HepG2 (cell line): ENCODE results near the gene FURIN. TPM values are rescaled to one million over a fixed set of nuclear protein-coding genes. Genes with fewer than 3 reads are reported as not detected.

Source experiments
- ATAC-seq: fragments of 200-7000 bp; cut with Tn5 transposase; 3 replicates; pipeline ENCODE4 v1.9.1; 2020; ENCODE audit warnings: mild to moderate bottlenecking, moderate library complexity
- BruUV-seq: library from RNA; stranded (reverse); fragments of 400-500 nt; replicated peaks from 2 replicates; lab custom pipeline; 2021; lab: Mats Ljungman, UMichigan
- CTCF ChIA-PET: fragments of 300-600 bp; formaldehyde crosslinking; extraction: SDS; loops from one replicate; lab custom pipeline; 2021; ENCODE audit warnings: low total read pairs, inconsistent platforms, low intra/inter-chr PET ratio; lab: Yijun Ruan, JAX
- POLR2A ChIA-PET: fragments of 350-600 bp; sonication (Branson Sonifier 250); formaldehyde crosslinking; loops from one replicate; lab custom pipeline; 2020; ENCODE audit warnings: antibody characterized with exemption, inconsistent platforms; lab: Yijun Ruan, JAX
- DNase-seq: peaks from one replicate; pipeline ENCODE4 v3.0.0-alpha.2; 2015; ENCODE audit warnings: low spot score
- FAIRE-seq: peaks from 3 replicates; lab custom pipeline; 2011; peaks lifted over from hg19 to GRCh38; lab: Jason Lieb, UNC
- H2AFZ ChIP-seq: one replicate; pipeline ENCODE4 v1.6.1; 2011; ENCODE audit warnings: low read length, inconsistent platforms
- H3K27ac ChIP-seq: fragments of 300-600 bp; 3 replicates; pipeline ENCODE4 v1.8.0; 2011; ENCODE audit warnings: mixed run types, mild to moderate bottlenecking, mixed read lengths, low read length, inconsistent platforms; ENCODE audit not compliant: insufficient read depth; ENCODE audit errors: extremely low read length
- H3K27me3 ChIP-seq, 2 experiments: fragments of 200-600 bp in 1 of 2; 2 replicates in 1 of 2; 3 replicates in 1 of 2; pipeline versions ENCODE4 v1.6.0 to v1.8.0; 2011; ENCODE audit warnings: low read length in 2 of 2, mild to moderate bottlenecking in 2 of 2, moderate library complexity in 2 of 2, inconsistent platforms in 1 of 2; ENCODE audit not compliant: insufficient read depth in 2 of 2, control insufficient read depth in 1 of 2
- H3K36me3 ChIP-seq, 2 experiments: fragments of 200-600 bp in 1 of 2; replicated peaks in 1 of 2; 2 replicates in 1 of 2; 3 replicates in 1 of 2; pipeline versions ENCODE4 v1.5.1 to v1.8.0; 2011; ENCODE audit warnings: low read length in 2 of 2, inconsistent platforms in 1 of 2; ENCODE audit not compliant: insufficient read depth in 2 of 2, control insufficient read depth in 1 of 2
- H3K4me1 ChIP-seq: 2 replicates; pipeline ENCODE4 v1.5.1; 2012; ENCODE audit warnings: low read length, inconsistent platforms; ENCODE audit not compliant: insufficient read depth
- H3K4me2 ChIP-seq: 2 replicates; pipeline ENCODE4 v1.6.0; 2011; ENCODE audit warnings: low read depth, low read length, inconsistent platforms
- H3K4me3 ChIP-seq, 3 experiments: fragments of 200-600 bp in 1 of 3; sonication (generic), shearing (Covaris generic) in 1 of 3; replicated peaks in 1 of 3; 2 replicates each; pipeline ENCODE4 v1.5.1; 2011 to 2016; ENCODE audit warnings: low read length in 3 of 3, inconsistent platforms in 2 of 3, low read depth in 2 of 3, mild to moderate bottlenecking in 2 of 3, control low read depth in 1 of 3, mixed read lengths in 1 of 3; ENCODE audit not compliant: insufficient read depth in 1 of 3
- H3K79me2 ChIP-seq: one replicate; pipeline ENCODE4 v1.6.1; 2011; ENCODE audit warnings: low read length, inconsistent platforms; ENCODE audit not compliant: insufficient read depth
- H3K9ac ChIP-seq: 2 replicates; pipeline ENCODE4 v1.6.0; 2011; ENCODE audit warnings: mild to moderate bottlenecking, low read depth, low read length, inconsistent platforms; ENCODE audit not compliant: insufficient read depth
- H3K9me3 ChIP-seq: 2 replicates; pipeline ENCODE4 v1.5.1; 2012; ENCODE audit warnings: mild to moderate bottlenecking, low read length
- H4K20me1 ChIP-seq: 2 replicates; pipeline ENCODE4 v1.6.0; 2011; ENCODE audit warnings: inconsistent platforms, mild to moderate bottlenecking, low read length, moderate library complexity; ENCODE audit not compliant: insufficient read depth
- AGO1 ChIP-seq: fragments of 200-400 bp; formaldehyde crosslinking; IDR thresholded peaks from 2 replicates; pipeline ENCODE4 v1.6.1; 2017; ENCODE audit warnings: mild to moderate bottlenecking, low read depth, low read length, moderate library complexity; ENCODE audit not compliant: poor library complexity, severe bottlenecking
- E2F5 ChIP-seq: sonication (generic); formaldehyde crosslinking; conservative IDR thresholded peaks from 2 replicates; pipeline ENCODE4 v1.4.0; 2020; ENCODE audit warnings: missing genetic modification reagents
- NR1H2 ChIP-seq: sonication (generic); formaldehyde crosslinking; IDR thresholded peaks from 2 replicates; pipeline ENCODE4 v1.8.1; 2022; ENCODE audit warnings: low read depth, missing genetic modification reagents, borderline replicate concordance
- PHF20 ChIP-seq: sonication (generic); formaldehyde crosslinking; IDR thresholded peaks from 2 replicates; pipeline ENCODE4 v1.5.0; 2020; ENCODE audit warnings: mild to moderate bottlenecking, missing genetic modification reagents
- SRF ChIP-seq: IDR thresholded peaks from 2 replicates; pipeline ENCODE4 v1.6.1; 2011; ENCODE audit warnings: mild to moderate bottlenecking, low read depth, low read length, moderate library complexity
- ZBTB44 ChIP-seq: sonication (generic); formaldehyde crosslinking; IDR thresholded peaks from 2 replicates; pipeline ENCODE4 v1.4.0; 2020; ENCODE audit warnings: missing genetic modification reagents
- ZNF451 ChIP-seq: sonication (generic); formaldehyde crosslinking; IDR thresholded peaks from 2 replicates; pipeline ENCODE4 v1.5.0; 2020; ENCODE audit warnings: mild to moderate bottlenecking, missing genetic modification reagents
- WGBS: methylation state at CpG from one replicate; pipeline ENCODE4 v1.1.6; 2017; ENCODE audit warnings: low lambda C conversion rate; 5-methylcytosine and 5-hydroxymethylcytosine counted together
- in situ Hi-C: cut with HindIII; loops from 2 replicates; pipeline ENCODE4 v1.10.0; 2017; ENCODE audit warnings: low pct_unique_long_range_greater_than_20kb; ENCODE audit not compliant: extremely low pct_ligation_motif_present
- intact Hi-C: fragments of 100-400 bp; cut with micrococcal nuclease; formaldehyde crosslinking; loops from one replicate; pipeline ENCODE4 v1.10.0; 2022; ENCODE audit not compliant: unreplicated experiment
- polyA plus RNA-seq, 8 experiments: library from polyadenylated mRNA; depleted of rRNA in 3 of 8; stranded (reverse) in 7 of 8; unstranded in 1 of 8; fragments of >200 nt; fragmentation: Illumina TruSeq in 4 of 8; extraction: Trizol in 4 of 8; gene quantifications; 2 replicates each; pipeline versions ENCODE4 v1.2.1 to v1.2.3, GENCODE V29; 2011 to 2016; ENCODE audit warnings: low read depth in 4 of 8, missing spikeins in 1 of 8, mixed read lengths in 1 of 8; ENCODE audit not compliant: insufficient read depth in 1 of 8
- total RNA-seq, 5 experiments: library from RNA; depleted of rRNA; stranded (reverse); fragments of >200 nt; fragmentation: Illumina TruSeq; extraction: Trizol; gene quantifications; 2 replicates each; pipeline ENCODE4 v1.2.3, GENCODE V29; 2016; ENCODE audit warnings: low read depth in 1 of 5
- TF ChIP-seq, protein P1 (sequence below): sonication (generic); formaldehyde crosslinking; conservative IDR thresholded peaks from 2 replicates; pipeline ENCODE4 v1.4.0; 2020; ENCODE audit warnings: missing genetic modification reagents
- TF ChIP-seq, protein P2 (sequence below): sonication (generic); formaldehyde crosslinking; IDR thresholded peaks from 2 replicates; pipeline ENCODE4 v1.5.1; 2020; ENCODE audit warnings: mild to moderate bottlenecking, missing genetic modification reagents

FURIN gene
- total and polyA plus RNA-seq, 2 of the 13 experiments (the other 11 are each of a cell fraction or from before 2014, with no cell fraction given): 15.2 to 17.4 TPM

GRCh38 chr15:90889736-90890456 is 21.5 kb downstream of the FURIN start:
- in situ Hi-C loops: loop anchor here (5.0 kb wide), 2 partner anchors 73 to 243 kb away; no protein-coding TSS in a partner anchor
- Histone ChIP-seq H3K79me2 (no peaks in the 10 kb centered on the region), H3K9ac (no peak overlapping the region), H3K4me1 (peaks cover 19% of the 10 kb centered on the region), H2AFZ (no peak overlapping the region), H3K4me3 (no peak overlapping the region), H3K9me3 (no peaks in the 10 kb centered on the region), H4K20me1 (no peaks in the 10 kb centered on the region), H3K27ac (no peak overlapping the region), H3K36me3 (no peaks in the 10 kb centered on the region), H3K4me2 (no peak overlapping the region), H3K27me3 (peaks cover 0 to 7% of the 10 kb centered on the region in 2 experiments; a peak in 2 of 5 replicates)
- ChIA-PET CTCF (no interaction called here), POLR2A (interaction anchor here (1.6 kb wide), 1 partner anchor 42 kb away, joined by 6 read pairs; no protein-coding TSS in a partner anchor)
- 79% methylated on average over 16 of the region's 31 CpGs for WGBS
- intact Hi-C loops: loop anchor here (5.0 kb wide), 1 partner anchor 42 kb away; the partner anchor contains the start of gene HDDC3
- no peak for DNase-seq
- no peak for ATAC-seq
- no peak for FAIRE-seq
- TF ChIP-seq AGO1: peak; percentile 29
- TF ChIP-seq, protein P1, sequence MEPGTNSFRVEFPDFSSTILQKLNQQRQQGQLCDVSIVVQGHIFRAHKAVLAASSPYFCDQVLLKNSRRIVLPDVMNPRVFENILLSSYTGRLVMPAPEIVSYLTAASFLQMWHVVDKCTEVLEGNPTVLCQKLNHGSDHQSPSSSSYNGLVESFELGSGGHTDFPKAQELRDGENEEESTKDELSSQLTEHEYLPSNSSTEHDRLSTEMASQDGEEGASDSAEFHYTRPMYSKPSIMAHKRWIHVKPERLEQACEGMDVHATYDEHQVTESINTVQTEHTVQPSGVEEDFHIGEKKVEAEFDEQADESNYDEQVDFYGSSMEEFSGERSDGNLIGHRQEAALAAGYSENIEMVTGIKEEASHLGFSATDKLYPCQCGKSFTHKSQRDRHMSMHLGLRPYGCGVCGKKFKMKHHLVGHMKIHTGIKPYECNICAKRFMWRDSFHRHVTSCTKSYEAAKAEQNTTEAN: no peak
- no TSS peak for BruUV-seq

DNA sequence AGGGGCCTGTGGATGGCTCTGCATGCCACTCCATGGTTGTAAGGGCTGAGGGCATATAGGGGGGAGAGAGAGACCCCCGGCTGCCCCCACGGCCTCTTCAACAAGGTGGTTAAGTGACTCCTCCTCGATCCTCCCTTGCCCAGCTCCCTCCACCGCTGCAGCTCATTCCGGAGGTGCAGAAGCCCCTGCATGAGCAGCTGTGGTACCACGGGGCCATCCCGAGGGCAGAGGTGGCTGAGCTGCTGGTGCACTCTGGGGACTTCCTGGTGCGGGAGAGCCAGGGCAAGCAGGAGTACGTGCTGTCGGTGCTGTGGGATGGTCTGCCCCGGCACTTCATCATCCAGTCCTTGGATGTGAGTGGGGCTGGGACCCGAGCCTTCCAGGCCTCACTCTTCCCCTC is 22.5 kb downstream of the FURIN start:
- Histone ChIP-seq H4K20me1 (no peaks in the 10 kb centered on the region), H3K4me3 (no peak overlapping the region), H3K4me2 (no peak overlapping the region), H2AFZ (no peak overlapping the region), H3K4me1 (peaks cover 9% of the 10 kb centered on the region), H3K27me3 (peaks cover 0 to 7% of the 10 kb centered on the region in 2 experiments; a peak in 2 of 5 replicates), H3K9me3 (no peaks in the 10 kb centered on the region), H3K9ac (no peak overlapping the region), H3K36me3 (no peaks in the 10 kb centered on the region), H3K79me2 (no peaks in the 10 kb centered on the region), H3K27ac (no peak overlapping the region)
- BruUV-seq: no TSS peak
- intact Hi-C loops: no loop called here
- no peak for ATAC-seq
- no peak for DNase-seq
- no peak for FAIRE-seq
- ChIA-PET CTCF (no interaction called here), POLR2A (interaction anchor here (1.6 kb wide), 1 partner anchor 41 kb away, joined by 6 read pairs; no protein-coding TSS in a partner anchor)
- WGBS: 63% methylated on average over 4 of the region's 12 CpGs
- in situ Hi-C loops: no loop called here
- TF ChIP-seq SRF (no peak), E2F5 (CRISPR knock-in tag) (no peak), ZNF451 (no peak), ZBTB44 (CRISPR knock-in tag) (no peak), NR1H2 (CRISPR knock-in tag) (no peak), PHF20 (no peak)
- TF ChIP-seq, protein P2, sequence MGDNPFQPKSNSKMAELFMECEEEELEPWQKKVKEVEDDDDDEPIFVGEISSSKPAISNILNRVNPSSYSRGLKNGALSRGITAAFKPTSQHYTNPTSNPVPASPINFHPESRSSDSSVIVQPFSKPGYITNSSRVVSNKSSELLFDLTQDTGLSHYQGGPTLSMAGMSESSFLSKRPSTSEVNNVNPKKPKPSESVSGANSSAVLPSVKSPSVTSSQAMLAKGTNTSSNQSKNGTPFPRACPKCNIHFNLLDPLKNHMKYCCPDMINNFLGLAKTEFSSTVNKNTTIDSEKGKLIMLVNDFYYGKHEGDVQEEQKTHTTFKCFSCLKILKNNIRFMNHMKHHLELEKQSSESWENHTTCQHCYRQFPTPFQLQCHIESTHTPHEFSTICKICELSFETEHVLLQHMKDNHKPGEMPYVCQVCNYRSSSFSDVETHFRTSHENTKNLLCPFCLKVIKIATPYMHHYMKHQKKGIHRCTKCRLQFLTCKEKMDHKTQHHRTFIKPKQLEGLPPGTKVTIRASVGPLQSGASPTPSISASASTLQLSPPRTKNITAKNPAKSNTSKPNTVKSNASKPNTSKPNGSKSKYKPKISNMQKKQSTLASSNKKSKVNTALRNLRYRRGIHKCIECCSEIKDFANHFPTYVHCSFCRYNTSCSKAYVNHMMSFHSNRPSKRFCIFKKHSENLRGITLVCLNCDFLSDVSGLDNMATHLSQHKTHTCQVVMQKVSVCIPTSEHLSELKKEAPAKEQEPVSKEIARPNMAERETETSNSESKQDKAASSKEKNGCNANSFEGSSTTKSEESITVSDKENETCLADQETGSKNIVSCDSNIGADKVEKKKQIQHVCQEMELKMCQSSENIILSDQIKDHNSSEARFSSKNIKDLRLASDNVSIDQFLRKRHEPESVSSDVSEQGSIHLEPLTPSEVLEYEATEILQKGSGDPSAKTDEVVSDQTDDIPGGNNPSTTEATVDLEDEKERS (CRISPR knock-in tag): no peak
